ENCODE data around the gene MTCH1. TPM values are rescaled to one million over a fixed set of nuclear protein-coding genes. Genes with fewer than 3 reads are reported as not detected.
"Not testable (repeated sequence)": the region's sequence is repeated elsewhere in the genome, so short reads cannot be mapped to it uniquely, and the experiment has no call there.

The MTCH1 gene
- total RNA-seq, 2 experiments from 2014 or later = 231 to 239 TPM

- no peak for TF ChIP-seq CTCF (IDR thresholded peaks at IDR 0.05)
- DNase-seq (no peak), ATAC-seq (ENCODE audit: poor library complexity) (no peak)
- Mint-ChIP-seq H3K36me3 (ENCODE audit: low read depth) (no peaks in the 10 kb centered on the region), H3K4me3 (no peak overlapping the region), H3K9me3 (no peaks in the 10 kb centered on the region), H3K4me1 (ENCODE audit: low read depth) (no peaks in the 10 kb centered on the region), H3K27me3 (no peaks in the 10 kb centered on the region), H3K27ac (no peak overlapping the region)
- Histone ChIP-seq H3K36me3 (ENCODE audit: insufficient read depth, low read length) (no peaks in the 10 kb centered on the region), H3K9me3 (ENCODE audit: control insufficient read depth in 1 of 2, insufficient read depth in 1 of 2, low read length in 2 of 2) (no peaks in the 10 kb centered on the region), H3K27ac (ENCODE audit: low read depth in 1 of 2, low read length in 2 of 2) (no peak overlapping the region), H3K27me3 (ENCODE audit: control insufficient read depth in 1 of 2, insufficient read depth in 2 of 2, low read length in 2 of 2) (peaks cover 0 to 2% of the 10 kb centered on the region in 2 experiments), H3K4me1 (ENCODE audit: insufficient read depth, low read length) (no peaks in the 10 kb centered on the region), H3K4me3 (ENCODE audit: low read length) (no peak overlapping the region)
- intact Hi-C loops (cut with DNase I, micrococcal nuclease) = no loop called here
- ChIA-PET POLR2A (interaction anchor here (0.7 kb wide), 1 partner anchor 211 kb away, joined by 4 read pairs; no protein-coding TSS in a partner anchor), CTCF (no interaction called here)
These were observed 13.2 kb upstream of the MTCH1 start for GRCh38 chr6:36999061-36999750.

GRCh38 chr6:36998723-36999038, 12.7 kb upstream of the MTCH1 start:
- Histone ChIP-seq H3K36me3 (ENCODE audit: insufficient read depth, low read length) (no peaks in the 10 kb centered on the region), H3K27ac (ENCODE audit: low read depth in 1 of 2, low read length in 2 of 2) (no peak overlapping the region), H3K9me3 (ENCODE audit: control insufficient read depth in 1 of 2, insufficient read depth in 1 of 2, low read length in 2 of 2) (no peaks in the 10 kb centered on the region), H3K4me1 (ENCODE audit: insufficient read depth, low read length) (no peaks in the 10 kb centered on the region), H3K27me3 (ENCODE audit: control insufficient read depth in 1 of 2, insufficient read depth in 2 of 2, low read length in 2 of 2) (peaks cover 0 to 2% of the 10 kb centered on the region in 2 experiments), H3K4me3 (ENCODE audit: low read length) (no peak overlapping the region)
- no peaks in the 10 kb centered on the region for H3K27me3 Mint-ChIP-seq
- ATAC-seq (ENCODE audit: poor library complexity) (no peak), DNase-seq (no peak)
- no peaks in the 10 kb centered on the region for H3K4me1 Mint-ChIP-seq (ENCODE audit: low read depth)
- no peaks in the 10 kb centered on the region for H3K36me3 Mint-ChIP-seq (ENCODE audit: low read depth)
- no peak overlapping the region for H3K27ac Mint-ChIP-seq
- no peaks in the 10 kb centered on the region for H3K9me3 Mint-ChIP-seq
- intact Hi-C loops (cut with DNase I, micrococcal nuclease) = no loop called here
- TF ChIP-seq CTCF (IDR thresholded peaks at IDR 0.05) = no peak
- POLR2A ChIA-PET = no interaction called here
- CTCF ChIA-PET = no interaction called here
- H3K4me3 Mint-ChIP-seq = no peak overlapping the region

GRCh38 chr6:36997811-36998722, 12.1 kb upstream of the MTCH1 start:
- no peak overlapping the region for H3K27ac Mint-ChIP-seq
- H3K4me3 Mint-ChIP-seq = no peak overlapping the region
- CTCF ChIA-PET = no interaction called here

GRCh38 chr6:36990401-36990800, 4.4 kb upstream of the MTCH1 start:
- POLR2A ChIA-PET = not testable (repeated sequence)
- CTCF ChIA-PET = interaction anchor here (0.6 kb wide), 1 partner anchor 131 kb away, joined by 3 read pairs; no protein-coding TSS in a partner anchor

More at GRCh38 chr6:36997811-36998722, 12.1 kb upstream of the MTCH1 start:
- no peak for TF ChIP-seq CTCF (IDR thresholded peaks at IDR 0.05)
- ATAC-seq (ENCODE audit: poor library complexity) = no peak
- Histone ChIP-seq H3K4me3 (ENCODE audit: low read length) (no peak overlapping the region), H3K36me3 (ENCODE audit: insufficient read depth, low read length) (no peaks in the 10 kb centered on the region), H3K4me1 (ENCODE audit: insufficient read depth, low read length) (no peaks in the 10 kb centered on the region), H3K27ac (ENCODE audit: low read depth in 1 of 2, low read length in 2 of 2) (no peak overlapping the region), H3K9me3 (ENCODE audit: control insufficient read depth in 1 of 2, insufficient read depth in 1 of 2, low read length in 2 of 2) (no peaks in the 10 kb centered on the region), H3K27me3 (ENCODE audit: control insufficient read depth in 1 of 2, insufficient read depth in 2 of 2, low read length in 2 of 2) (peaks cover 0 to 2% of the 10 kb centered on the region in 2 experiments)
- Mint-ChIP-seq H3K4me1 (ENCODE audit: low read depth) (no peaks in the 10 kb centered on the region), H3K36me3 (ENCODE audit: low read depth) (no peaks in the 10 kb centered on the region), H3K27me3 (peaks cover 3% of the 10 kb centered on the region), H3K9me3 (no peaks in the 10 kb centered on the region)
- POLR2A ChIA-PET = no interaction called here
- DNase-seq = no peak
- intact Hi-C loops (cut with DNase I, micrococcal nuclease) = no loop called here

More at GRCh38 chr6:36990401-36990800, 4.4 kb upstream of the MTCH1 start:
- H3K36me3 Mint-ChIP-seq (ENCODE audit: low read depth); H3K27ac Mint-ChIP-seq; H3K9me3 ChIP-seq (ENCODE audit: control insufficient read depth in 1 of 2, insufficient read depth in 1 of 2, low read length in 2 of 2); ATAC-seq (ENCODE audit: poor library complexity); H3K27ac ChIP-seq (ENCODE audit: low read depth in 1 of 2, low read length in 2 of 2); H3K4me3 Mint-ChIP-seq; H3K4me3 ChIP-seq (ENCODE audit: low read length); H3K9me3 Mint-ChIP-seq; H3K27me3 ChIP-seq (ENCODE audit: control insufficient read depth in 1 of 2, insufficient read depth in 2 of 2, low read length in 2 of 2); intact Hi-C loops (cut with DNase I, micrococcal nuclease); H3K27me3 Mint-ChIP-seq; H3K4me1 ChIP-seq (ENCODE audit: insufficient read depth, low read length); H3K36me3 ChIP-seq (ENCODE audit: insufficient read depth, low read length); DNase-seq: not testable (repeated sequence)
- peaks cover 11% of the 10 kb centered on the region for H3K4me1 Mint-ChIP-seq (ENCODE audit: low read depth)

Data from CD4-positive, alpha-beta T cell (primary cell).